ENCODE results near the gene AGTR1. TPM values are rescaled to one million over a fixed set of nuclear protein-coding genes. Genes with fewer than 3 reads are reported as not detected.

AGTR1 gene
- total and polyA plus RNA-seq, 2 donors (not counting 3 experiments of a cell fraction or from before 2014, with no cell fraction given): not detected

- no peak overlapping the region for H2AFZ ChIP-seq (ENCODE audit: low read depth, low read length)
- no TSS peak for BruUV-seq (replicated peaks)
- H3K4me1 ChIP-seq (ENCODE audit: control insufficient read depth, extremely low read depth, insufficient read depth, low read length): no peaks in the 10 kb centered on the region
- H3K9ac ChIP-seq (replicated peaks; ENCODE audit: extremely low read depth, insufficient read depth, low read length): no peak overlapping the region
- no peaks in the 10 kb centered on the region for H3K27me3 ChIP-seq (ENCODE audit: control insufficient read depth in 2 of 2, insufficient read depth in 2 of 2, low read length in 2 of 2)
- no peak overlapping the region for H3K27ac ChIP-seq (ENCODE audit: insufficient read depth, low read depth, low read length)
- H3K79me2 ChIP-seq (ENCODE audit: control insufficient read depth, insufficient read depth, low read length): no peaks in the 10 kb centered on the region
- no peak overlapping the region for H3K4me2 ChIP-seq (ENCODE audit: insufficient read depth, low read length)
- H3K4me3 ChIP-seq (replicated peaks in 1 of 3; ENCODE audit: insufficient read depth in 1 of 3, low read depth in 1 of 3, low read length in 3 of 3): no peak overlapping the region
- ChIA-PET POLR2A (no interaction called here), CTCF (no interaction called here)
- intact Hi-C loops (cut with micrococcal nuclease) (no loop called here), dilution Hi-C loops (cut with MboI; ENCODE audit: extremely low pct_ligation_motif_present, low sequenced_read_pairs) (no loop called here)
- no peaks in the 10 kb centered on the region for H3K9me3 ChIP-seq (replicated peaks; ENCODE audit: control insufficient read depth, insufficient read depth, low read length)
- TF ChIP-seq MYC (IDR thresholded peaks at IDR 0.05; ENCODE audit: low read depth, low read length) (no peak), POLR2AphosphoS5 (IDR thresholded peaks at IDR 0.05; ENCODE audit: insufficient read depth, low read depth, low read length) (no peak), FOS (IDR thresholded peaks at IDR 0.05; ENCODE audit: borderline replicate concordance, insufficient read depth, low read length) (no peak), CTCF (IDR thresholded peaks at IDR 0.05; ENCODE audit: extremely low read depth in 1 of 2, insufficient read depth in 1 of 2, low read depth in 1 of 2, low read length in 2 of 2) (no peak), GATA2 (IDR thresholded peaks at IDR 0.05; ENCODE audit: insufficient read depth, insufficient read length, low read depth, low read length) (no peak), EZH2 (IDR thresholded peaks at IDR 0.05; ENCODE audit: borderline replicate concordance, low read depth, low read length, severe bottlenecking) (no peak), POLR2A (IDR thresholded peaks at IDR 0.05; ENCODE audit: low read depth, low read length) (no peak), JUN (IDR thresholded peaks at IDR 0.05; ENCODE audit: borderline replicate concordance, insufficient read depth, insufficient read length, low read depth) (no peak), MAX (IDR thresholded peaks at IDR 0.05; ENCODE audit: insufficient read depth, insufficient read length) (no peak)
- no peaks in the 10 kb centered on the region for H4K20me1 ChIP-seq (replicated peaks; ENCODE audit: control insufficient read depth, extremely low read depth, insufficient read depth, low read length)
- H3K9me1 ChIP-seq (replicated peaks; ENCODE audit: control insufficient read depth, extremely low read depth, insufficient read depth, low read length): no peaks in the 10 kb centered on the region
- DNase-seq (ENCODE audit: low read depth, low spot score) (no peak), FAIRE-seq (no peak)
- H3K36me3 ChIP-seq (ENCODE audit: control insufficient read depth in 2 of 2, extremely low read depth in 1 of 2, insufficient read depth in 2 of 2, low read length in 2 of 2): no peaks in the 10 kb centered on the region
Measured at GRCh38 chr3:148772835-148773234, 75.1 kb downstream of the AGTR1 start.

All from endothelial cell of umbilical vein (primary cell).